Right kidney (tissue), 1 donor: ENCODE data around the gene VDAC1.
A peak's percentile ranks its signal among the peaks of the same experiment; 100 is the strongest.

Source experiments
- DNase-seq: peaks from one replicate; pipeline ENCODE4 v3.0.0-alpha.2; 2016

VDAC1 gene

DNA sequence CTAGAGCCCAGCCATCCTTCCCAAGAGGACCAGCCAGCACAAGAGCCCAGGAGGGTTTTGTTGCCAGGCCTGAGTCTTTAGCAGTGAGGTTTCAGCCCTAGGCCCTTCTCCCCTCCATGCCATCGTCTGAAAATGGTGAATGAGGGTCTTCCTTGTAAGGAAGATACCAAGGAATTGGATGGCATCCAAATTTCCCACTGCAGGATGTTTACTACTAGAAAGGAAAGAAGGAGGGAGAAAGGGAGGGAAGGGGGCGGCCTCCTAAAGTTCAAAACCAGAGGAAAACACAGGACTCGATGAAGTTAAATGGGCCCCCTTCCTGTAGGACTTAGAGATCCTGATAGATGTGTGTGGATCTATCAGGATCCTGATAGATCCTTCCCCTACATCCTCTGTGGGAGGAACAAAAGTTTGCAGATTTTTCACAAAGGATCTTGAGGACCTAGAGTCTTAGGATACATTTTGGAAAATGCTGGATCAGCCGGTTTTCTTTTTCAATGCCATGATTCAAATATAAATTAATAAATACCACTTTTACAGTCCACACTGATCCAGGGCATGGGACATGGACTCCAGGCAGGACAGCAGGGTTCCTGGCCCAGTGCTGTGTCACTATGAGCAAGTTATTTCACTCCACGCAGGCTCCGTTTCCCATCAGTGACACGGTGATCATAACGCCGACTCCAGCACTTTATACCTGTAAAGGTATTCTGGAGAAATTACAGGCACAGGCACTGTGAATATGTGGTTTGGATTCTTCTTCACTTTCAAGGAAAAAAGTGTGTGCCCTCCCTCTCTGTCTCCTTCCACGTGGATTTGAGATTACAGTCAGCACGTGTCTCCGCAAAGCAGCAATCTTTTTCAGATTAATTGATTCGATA, 77.2 kb downstream of the VDAC1 start:
- DNase-seq, result peak; percentile 51

DNA sequence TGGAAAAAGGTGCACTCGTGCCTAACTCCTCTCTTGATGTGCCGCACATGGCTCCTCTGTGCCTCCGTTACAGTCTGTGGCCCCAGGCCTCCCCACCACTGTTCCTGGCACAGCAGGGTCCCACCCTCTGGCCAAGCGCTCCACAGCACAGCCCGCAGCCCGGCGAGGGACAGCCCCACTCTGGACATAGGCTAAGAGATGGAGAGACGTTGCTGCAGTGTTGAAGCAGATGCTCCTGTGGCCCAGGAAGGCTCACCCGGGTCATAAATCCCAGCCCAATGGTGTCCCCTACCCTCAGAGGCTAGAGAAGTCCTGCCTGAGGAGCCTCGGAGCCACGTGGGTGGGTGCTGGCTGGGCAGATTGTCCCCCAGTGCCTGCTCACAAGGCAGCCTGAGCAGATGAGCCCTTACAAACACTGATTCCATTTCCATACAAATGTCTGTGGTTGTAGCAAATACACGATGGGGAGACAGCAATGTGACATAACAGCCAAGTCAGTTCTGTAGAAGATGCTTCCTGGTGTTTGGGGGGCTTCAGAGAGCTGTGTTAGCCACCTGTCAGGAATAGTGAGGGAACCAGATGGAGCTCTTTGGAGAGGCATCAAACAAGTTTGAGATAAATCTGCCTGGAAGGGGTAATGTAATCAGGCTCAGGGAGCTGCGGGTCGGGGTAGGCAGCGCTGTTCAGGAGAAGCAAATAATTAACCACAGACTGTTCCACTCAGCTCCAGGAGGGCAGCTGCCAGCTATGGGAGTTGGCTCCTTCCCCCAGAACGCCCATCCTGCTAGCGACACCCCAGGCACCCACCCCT, 78.1 kb downstream of the VDAC1 start:
- peak; percentile 55 for DNase-seq

DNA sequence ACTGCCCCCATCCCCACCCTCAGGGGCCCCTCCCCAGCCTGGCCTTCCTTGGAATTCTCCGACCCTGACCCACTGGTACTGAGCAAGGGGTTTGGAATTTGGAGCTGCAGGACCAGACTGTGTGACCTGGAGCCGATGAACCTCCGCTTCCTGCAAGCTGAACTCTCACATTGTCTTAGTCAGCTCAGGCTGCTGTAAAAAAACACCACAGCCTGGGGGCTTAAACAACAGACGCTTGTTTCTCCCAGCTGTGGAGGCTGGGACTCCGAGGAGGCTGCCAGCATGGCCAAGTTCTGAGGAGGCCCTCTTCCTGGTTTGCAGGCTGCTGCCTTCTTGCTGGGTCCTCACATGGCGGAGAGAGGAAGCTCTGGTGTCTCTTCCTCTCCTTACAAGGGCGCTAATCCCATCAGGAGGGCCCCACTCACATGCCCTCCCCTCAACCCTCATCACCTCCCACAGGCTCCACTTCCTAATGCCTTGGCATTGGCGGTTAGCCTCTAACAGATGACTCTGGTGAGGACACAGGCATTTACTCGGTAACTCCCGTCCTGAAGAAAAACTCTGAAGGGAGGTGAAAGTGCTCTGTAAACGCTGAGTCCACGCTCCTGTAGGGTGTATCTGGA, 78.8 kb downstream of the VDAC1 start:
- DNase-seq, result no peak

DNA sequence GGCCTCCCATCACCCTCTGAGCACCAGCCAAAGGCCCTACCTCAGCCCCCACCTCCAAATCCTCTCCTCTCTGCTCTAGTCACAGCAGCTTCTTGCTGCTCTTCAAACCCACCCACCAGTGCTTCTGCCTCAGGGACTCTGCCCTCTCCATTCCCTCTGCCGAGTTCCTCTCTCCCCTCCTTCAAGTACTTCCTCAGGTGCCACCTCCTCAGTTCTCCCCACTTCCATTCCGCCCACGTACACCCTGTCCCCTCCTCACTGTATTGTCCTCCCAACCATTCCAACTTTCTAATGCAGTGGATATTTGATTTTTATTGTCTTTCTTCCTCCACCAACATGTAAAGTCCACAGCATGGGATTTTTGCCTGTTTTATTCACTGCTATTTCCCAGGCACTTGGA, 79.5 kb downstream of the VDAC1 start:
- DNase-seq, result no peak

DNA sequence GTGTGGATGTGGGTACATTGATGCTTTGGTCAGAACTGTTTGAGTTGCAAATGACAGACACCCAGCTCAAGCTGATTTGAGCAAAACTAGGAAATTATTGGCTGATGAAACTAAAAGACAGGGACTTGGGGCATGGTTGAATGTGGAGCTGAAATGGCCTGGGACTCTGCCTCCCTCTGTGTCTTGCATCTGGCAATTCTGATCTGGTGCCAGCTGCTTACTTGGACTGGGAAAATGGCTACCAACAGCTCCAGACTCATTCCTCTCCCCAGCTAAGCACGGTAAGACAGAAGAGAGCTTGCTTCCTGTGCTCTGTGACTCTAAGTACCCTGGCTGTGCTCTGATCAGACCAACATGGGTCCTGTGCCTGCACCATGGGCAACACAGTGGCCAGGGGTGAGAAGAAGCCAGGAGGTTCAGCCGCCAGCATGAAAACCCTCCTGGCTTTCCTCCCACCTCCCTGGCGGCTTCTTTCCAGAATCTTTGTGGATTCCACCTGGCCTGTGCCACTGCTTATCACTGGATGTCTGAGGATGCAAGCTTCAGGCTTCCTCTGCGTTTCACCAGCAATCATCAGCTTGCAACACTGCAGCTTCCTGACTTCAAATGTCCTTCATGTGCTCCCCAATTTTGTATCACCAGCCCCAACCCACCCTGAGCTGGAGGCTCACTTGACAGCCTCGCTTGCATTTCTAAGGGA, 80.4 kb downstream of the VDAC1 start:
- DNase-seq, result no peak

DNA sequence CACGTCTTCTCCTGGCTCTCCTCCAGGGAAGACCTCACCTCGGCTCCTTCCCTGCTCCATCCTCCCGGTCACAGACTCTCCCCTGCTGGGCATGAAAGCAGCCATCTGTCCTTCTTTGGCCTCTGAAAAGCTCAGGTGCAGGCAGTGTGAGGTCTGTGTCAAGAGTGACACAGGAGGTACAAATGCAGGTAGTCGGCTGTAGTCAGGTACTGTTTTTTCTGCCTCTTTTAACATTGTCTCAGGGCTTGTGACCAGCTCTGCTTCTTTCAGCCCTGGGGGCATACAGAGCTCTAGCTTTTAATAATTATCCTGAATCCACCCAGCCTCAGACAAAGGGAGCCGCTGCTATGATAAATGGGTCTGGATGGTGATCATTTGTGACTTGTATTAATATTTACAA, 82.8 kb downstream of the VDAC1 start:
- DNase-seq, result no peak
